K562 (cell line): ENCODE measurements around the gene CLIC5. TPM values are rescaled to one million over a fixed set of nuclear protein-coding genes. Genes with fewer than 3 reads are reported as not detected.

Source experiments
- ATAC-seq: fragments of 200-7000 bp; cut with Tn5 transposase; 3 replicates; pipeline ENCODE4 v1.9.1; 2020; ENCODE audit warnings: moderate library complexity
- BruUV-seq: library from RNA; stranded (reverse); fragments of 400-500 nt; replicated peaks from 2 replicates; lab custom pipeline; 2021; lab: Mats Ljungman, UMichigan
- CTCF ChIA-PET: fragments of 300-600 bp; formaldehyde crosslinking; extraction: SDS; loops from one replicate; lab custom pipeline; 2021; ENCODE audit warnings: low intra/inter-chr PET ratio; lab: Yijun Ruan, JAX
- POLR2A ChIA-PET: fragments of 300-600, 350-650 bp; sonication (Branson Sonifier 250); formaldehyde crosslinking; extraction: SDS; loops from one replicate; lab custom pipeline; 2021; ENCODE audit warnings: antibody characterized with exemption, inconsistent platforms; lab: Yijun Ruan, JAX
- DNase-seq, 4 experiments: peaks; one replicate each; pipeline versions ENCODE4 v3.0.0 to v3.0.0-alpha.2; 2011 to 2018; ENCODE audit warnings: low spot score in 3 of 4, mixed read lengths in 3 of 4; ENCODE audit errors: extremely low read depth in 1 of 4
- FAIRE-seq: peaks from 2 replicates; lab custom pipeline; 2011; peaks lifted over from hg19 to GRCh38; lab: Jason Lieb, UNC
- H2AFZ ChIP-seq: 2 replicates; pipeline ENCODE4 v1.6.0; 2011; ENCODE audit warnings: low read depth, low read length, control low read depth, inconsistent platforms
- H3K27ac ChIP-seq: fragments of 200-600 bp; 3 replicates; pipeline ENCODE4 v1.8.0; 2011; ENCODE audit warnings: low read depth, mild to moderate bottlenecking, control low read depth, inconsistent platforms, low read length, moderate library complexity, mixed read lengths; ENCODE audit errors: extremely low read depth
- H3K27me3 ChIP-seq, 2 experiments: fragments of 300-600 bp in 1 of 2; 2 replicates in 1 of 2; 3 replicates in 1 of 2; pipeline versions ENCODE4 v1.6.0 to v1.8.0; 2011; ENCODE audit warnings: inconsistent platforms in 2 of 2, low read length in 2 of 2, mild to moderate bottlenecking in 1 of 2, mixed read lengths in 1 of 2, moderate library complexity in 1 of 2; ENCODE audit not compliant: control insufficient read depth in 2 of 2, insufficient read depth in 2 of 2
- H3K36me3 ChIP-seq: fragments of 300-600 bp; 3 replicates; pipeline ENCODE4 v1.8.0; 2011; ENCODE audit warnings: mild to moderate bottlenecking, low read length, inconsistent platforms; ENCODE audit not compliant: control insufficient read depth, insufficient read depth
- H3K4me1 ChIP-seq, 2 experiments: fragments of 200-600 bp in 1 of 2; replicated peaks in 1 of 2; 2 replicates in 1 of 2; 3 replicates in 1 of 2; pipeline versions ENCODE4 v1.5.1 to v1.8.0; 2011; ENCODE audit warnings: inconsistent platforms in 2 of 2, low read length in 2 of 2, mild to moderate bottlenecking in 1 of 2, mixed read lengths in 1 of 2, moderate library complexity in 1 of 2; ENCODE audit not compliant: control insufficient read depth in 2 of 2, insufficient read depth in 2 of 2
- H3K4me2 ChIP-seq: 2 replicates; pipeline ENCODE4 v1.6.1; 2011; ENCODE audit warnings: low read length, control low read depth, inconsistent platforms, mixed read lengths; ENCODE audit not compliant: insufficient read depth
- H3K4me3 ChIP-seq: fragments of 200-600 bp; sonication (generic), shearing (Covaris generic); 2 replicates; pipeline ENCODE4 v1.5.1; 2016; ENCODE audit warnings: control low read depth, inconsistent platforms
- H3K79me2 ChIP-seq: fragments of 200-600 bp; 3 replicates; pipeline ENCODE4 v1.8.0; 2011; ENCODE audit warnings: low read length, inconsistent platforms; ENCODE audit not compliant: control insufficient read depth, insufficient read depth
- H3K9ac ChIP-seq, 2 experiments: 2 replicates each; pipeline versions ENCODE4 v1.6.0 to v1.6.1; 2011; ENCODE audit warnings: low read depth in 2 of 2, low read length in 2 of 2, control low read depth in 1 of 2, inconsistent platforms in 1 of 2, mild to moderate bottlenecking in 1 of 2, mixed read lengths in 1 of 2; ENCODE audit not compliant: insufficient read depth in 1 of 2
- H3K9me1 ChIP-seq: one replicate; pipeline ENCODE4 v1.6.0; 2011; ENCODE audit warnings: inconsistent platforms, mild to moderate bottlenecking, low read length, moderate library complexity; ENCODE audit not compliant: control insufficient read depth, insufficient read depth
- H3K9me3 ChIP-seq: replicated peaks from 2 replicates; pipeline ENCODE4 v1.5.1; 2011; ENCODE audit warnings: low read depth, low read length, inconsistent platforms; ENCODE audit not compliant: control insufficient read depth, insufficient read depth
- H4K20me1 ChIP-seq: replicated peaks from 2 replicates; pipeline ENCODE4 v1.6.1; 2011; ENCODE audit warnings: low read length, inconsistent platforms, mixed read lengths; ENCODE audit not compliant: control insufficient read depth, insufficient read depth
- DACH1 ChIP-seq: fragments of 450-650 bp; IDR thresholded peaks from 2 replicates; pipeline ENCODE4 v1.6.1; 2018; ENCODE audit not compliant: partially characterized antibody
- DDX20 ChIP-seq: fragments of 450-650 bp; IDR thresholded peaks from 2 replicates; pipeline ENCODE4 v1.6.1; 2016; ENCODE audit warnings: missing genetic modification characterization, low read depth, mild to moderate bottlenecking, missing compliant biosample characterization, moderate library complexity
- FOXJ3 ChIP-seq: sonication (generic); formaldehyde crosslinking; IDR thresholded peaks from 2 replicates; pipeline ENCODE4 v1.4.0; 2020; ENCODE audit warnings: mild to moderate bottlenecking, missing genetic modification reagents
- NFIX ChIP-seq: fragments of 250-450 bp; sonication (Bioruptor Pico); IDR thresholded peaks from 2 replicates; pipeline ENCODE4 v1.4.0; 2020; ENCODE audit warnings: low read depth, mild to moderate bottlenecking, moderate library complexity
- SFPQ ChIP-seq: fragments of 200-400 bp; formaldehyde crosslinking; IDR thresholded peaks from 2 replicates; pipeline ENCODE4 v1.6.1; 2017; ENCODE audit warnings: mild to moderate bottlenecking, low read depth, low read length, moderate library complexity
- SIN3B ChIP-seq: fragments of 450-650 bp; IDR thresholded peaks from 2 replicates; pipeline ENCODE4 v1.6.1; 2017; ENCODE audit warnings: low read depth, mild to moderate bottlenecking, moderate library complexity
- SNAPC5 ChIP-seq: fragments of 250-450 bp; sonication (Bioruptor Pico); IDR thresholded peaks from 2 replicates; pipeline ENCODE4 v1.8.0; 2021; ENCODE audit warnings: moderate library complexity, mild to moderate bottlenecking, inconsistent platforms
- TEAD2 ChIP-seq: fragments of 450-650 bp; IDR thresholded peaks from 2 replicates; pipeline ENCODE4 v1.6.1; 2016; ENCODE audit warnings: missing genetic modification characterization, control low read depth, missing compliant biosample characterization
- ZNF354B ChIP-seq: fragments of 250-450 bp; sonication (Bioruptor Pico); IDR thresholded peaks from 2 replicates; pipeline ENCODE4 v1.4.0; 2020
- ZNF41 ChIP-seq: fragments of 250-450 bp; sonication (Bioruptor Pico); conservative IDR thresholded peaks from 2 replicates; pipeline ENCODE4 v1.4.0; 2020; ENCODE audit warnings: mild to moderate bottlenecking
- WGBS: fragments of 100-300 bp; shearing (Covaris generic); methylation state at CpG from one replicate; pipeline ENCODE4 v1.1.6; 2016; ENCODE audit warnings: low coverage, mixed read lengths; ENCODE audit not compliant: insufficient coverage; ENCODE audit errors: missing lambda C conversion rate; 5-methylcytosine and 5-hydroxymethylcytosine counted together
- in situ Hi-C: fragments of 300-500 bp; cut with MboI; formaldehyde crosslinking; loops from 4 replicates; pipeline ENCODE4 v1.15.0; 2018; ENCODE audit warnings: inconsistent platforms, mixed read lengths
- intact Hi-C: fragments of 100-400 bp; cut with micrococcal nuclease; formaldehyde crosslinking; loops from 2 replicates; pipeline ENCODE4 v1.14.2; 2022
- polyA plus RNA-seq, 8 experiments: library from polyadenylated mRNA; depleted of rRNA in 4 of 8; stranded (reverse) in 5 of 8; unstranded in 3 of 8; fragments of >200 nt; fragmentation: Nextera tagmentation in 2 of 8; fragmentation: Illumina TruSeq in 1 of 8; extraction: Ambion mirVana in 2 of 8; extraction: Trizol in 1 of 8; gene quantifications; 2 replicates each; pipeline versions ENCODE4 v1.2.1 to v1.2.3, GENCODE V29; 2011 to 2014; ENCODE audit warnings: inconsistent platforms in 1 of 8, missing spikeins in 1 of 8
- total RNA-seq, 7 experiments: library from RNA; depleted of rRNA in 6 of 7; stranded (reverse); fragments of >200 nt in 6 of 7; fragmentation: Illumina TruSeq in 2 of 7; extraction: Trizol in 2 of 7; gene quantifications; 2 replicates each; pipeline versions ENCODE4 v1.2.1 to v1.2.3, GENCODE V29; 2011 to 2021; ENCODE audit warnings: low replicate concordance in 1 of 7
- TF ChIP-seq, protein P1 (sequence below), 2 experiments: fragments of 450-650 bp; IDR thresholded peaks; 2 replicates each; pipeline ENCODE4 v1.6.1; 2016

CLIC5 gene
- total and polyA plus RNA-seq, 9 of the 15 experiments (the other 6 are each of a cell fraction or from before 2014, with no cell fraction given), result 0.31 TPM; not detected in 8

DNA sequence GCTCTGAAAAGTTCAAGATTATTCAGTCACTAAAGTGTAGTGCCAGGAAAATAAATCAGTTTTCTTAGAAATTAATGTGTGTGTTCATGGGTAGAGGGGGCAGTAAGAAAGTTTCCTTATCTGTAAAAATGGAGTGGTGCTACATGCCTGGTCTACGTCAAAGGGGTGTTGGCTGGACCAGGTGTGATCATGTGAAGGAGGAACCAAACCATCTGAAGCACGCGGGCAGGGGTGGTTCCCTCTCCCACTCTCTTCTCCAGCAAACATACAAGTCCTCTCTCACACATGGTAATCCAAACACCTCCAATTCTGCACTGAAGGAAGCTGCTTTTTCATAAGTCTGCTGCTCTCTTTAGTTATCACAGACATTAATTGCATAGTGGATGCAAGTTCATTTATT lies 63.1 kb downstream of the CLIC5 start:
- no peak overlapping the region for H3K9ac ChIP-seq
- intact Hi-C loops, result no loop called here
- no TSS peak for BruUV-seq
- H3K27me3 ChIP-seq, result peaks cover 2 to 10% of the 10 kb centered on the region in 2 experiments; a peak in 1 of 5 replicates
- ChIA-PET POLR2A (no interaction called here), CTCF (no interaction called here)
- no peak overlapping the region for H3K27ac ChIP-seq
- no peak for ATAC-seq
- in situ Hi-C loops, result no loop called here
- H3K79me2 ChIP-seq, result no peaks in the 10 kb centered on the region
- no peak overlapping the region for H3K4me2 ChIP-seq
- no peaks in the 10 kb centered on the region for H3K4me1 ChIP-seq
- H2AFZ ChIP-seq, result no peak overlapping the region
- no peaks in the 10 kb centered on the region for H3K9me3 ChIP-seq
- H3K36me3 ChIP-seq, result no peaks in the 10 kb centered on the region
- TF ChIP-seq SNAPC5 (CRISPR knock-in tag) (no peak), ZNF41 (no peak)
- no peaks in the 10 kb centered on the region for H3K9me1 ChIP-seq
- 0% methylated on average over 3 of the region's 3 CpGs for whole genome bisulfite sequencing
- no peaks in the 10 kb centered on the region for H4K20me1 ChIP-seq
- FAIRE-seq, result no peak
- no peak overlapping the region for H3K4me3 ChIP-seq
- DNase-seq, result no peak

DNA sequence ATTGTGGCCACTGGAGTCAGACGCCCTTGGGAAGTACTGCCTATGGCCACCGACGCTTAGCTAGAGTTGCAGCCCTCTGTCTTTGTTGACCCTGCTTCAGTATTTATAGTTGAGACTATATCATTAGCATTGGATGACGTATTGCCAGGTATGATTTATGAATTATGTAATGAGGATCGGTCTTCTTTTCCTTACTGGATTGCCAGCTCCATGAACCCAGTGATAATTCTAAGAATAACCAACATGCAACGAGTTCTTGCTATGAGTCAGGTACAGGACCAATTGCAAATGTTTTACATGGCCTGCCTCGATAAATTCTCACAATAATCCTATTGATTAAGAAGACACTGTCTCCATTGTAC lies 63.5 kb downstream of the CLIC5 start:
- H3K36me3 ChIP-seq, result no peaks in the 10 kb centered on the region
- no peak overlapping the region for H3K4me2 ChIP-seq
- no peaks in the 10 kb centered on the region for H3K9me3 ChIP-seq
- TF ChIP-seq FOXJ3 (CRISPR knock-in tag) (no peak), DDX20 (no peak), TEAD2 (tag) (no peak), SFPQ (no peak), DACH1 (no peak), ZNF354B (no peak), SIN3B (no peak), NFIX (CRISPR knock-in tag) (no peak)
- TF ChIP-seq, protein P1, sequence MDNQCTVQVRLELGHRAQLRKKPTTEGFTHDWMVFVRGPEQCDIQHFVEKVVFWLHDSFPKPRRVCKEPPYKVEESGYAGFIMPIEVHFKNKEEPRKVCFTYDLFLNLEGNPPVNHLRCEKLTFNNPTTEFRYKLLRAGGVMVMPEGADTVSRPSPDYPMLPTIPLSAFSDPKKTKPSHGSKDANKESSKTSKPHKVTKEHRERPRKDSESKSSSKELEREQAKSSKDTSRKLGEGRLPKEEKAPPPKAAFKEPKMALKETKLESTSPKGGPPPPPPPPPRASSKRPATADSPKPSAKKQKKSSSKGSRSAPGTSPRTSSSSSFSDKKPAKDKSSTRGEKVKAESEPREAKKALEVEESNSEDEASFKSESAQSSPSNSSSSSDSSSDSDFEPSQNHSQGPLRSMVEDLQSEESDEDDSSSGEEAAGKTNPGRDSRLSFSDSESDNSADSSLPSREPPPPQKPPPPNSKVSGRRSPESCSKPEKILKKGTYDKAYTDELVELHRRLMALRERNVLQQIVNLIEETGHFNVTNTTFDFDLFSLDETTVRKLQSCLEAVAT (IDR thresholded peaks at IDR 0.05), result no peak
- TF ChIP-seq, all 486 proteins: peak for 0
- Histone ChIP-seq H3K9me1 (no peaks in the 10 kb centered on the region), H3K27me3 (peaks cover 2 to 10% of the 10 kb centered on the region in 2 experiments; a peak in 1 of 5 replicates), H3K4me3 (no peak overlapping the region), H3K9ac (no peak overlapping the region), H3K4me1 (no peaks in the 10 kb centered on the region), H3K27ac (no peak overlapping the region), H4K20me1 (no peaks in the 10 kb centered on the region), H2AFZ (no peak overlapping the region), H3K79me2 (no peaks in the 10 kb centered on the region)
- ATAC-seq (no peak), DNase-seq (no peak), FAIRE-seq (no peak)
- BruUV-seq, result no TSS peak
- WGBS, result 1% methylated on average over 7 of the region's 7 CpGs
- CTCF ChIA-PET, result no interaction called here
- in situ Hi-C loops, result no loop called here
- intact Hi-C loops, result no loop called here
- POLR2A ChIA-PET, result no interaction called here
